Measurements from ENCODE around the gene IP6K2.

DNA sequence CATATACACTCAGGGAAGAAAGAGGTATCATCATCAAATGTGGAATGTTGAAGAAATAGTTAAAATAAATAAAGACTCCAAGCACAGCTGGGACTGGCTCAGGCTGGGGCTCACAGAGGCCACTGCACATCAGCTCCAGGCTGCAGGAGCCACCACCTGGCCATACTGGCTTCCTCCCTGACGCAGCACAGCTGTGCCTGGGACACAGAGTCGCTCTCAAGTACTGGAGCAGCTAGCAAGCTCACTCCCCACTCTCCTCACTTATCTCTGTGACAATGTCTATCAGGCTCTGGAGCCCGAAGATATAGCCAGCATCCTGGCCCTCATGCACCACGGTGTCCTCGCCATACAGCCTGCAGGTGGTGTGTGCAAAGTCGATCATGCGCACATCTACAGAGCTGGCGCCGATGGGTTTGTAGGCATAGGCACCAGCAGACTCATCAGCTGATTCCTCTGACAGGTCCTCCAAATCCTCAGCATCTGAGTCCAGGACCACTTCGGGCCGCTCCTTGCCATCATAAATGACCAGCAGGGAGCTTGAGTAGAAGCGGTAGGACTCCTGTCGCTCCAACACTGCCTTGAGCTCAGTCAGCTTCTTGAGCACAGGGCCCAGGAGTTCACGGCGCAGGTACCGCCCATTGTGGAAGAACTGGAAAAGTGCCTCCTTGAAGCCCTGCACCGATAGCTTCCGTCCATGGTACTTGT, 28.8 kb downstream of the IP6K2 start:
- TF ChIP-seq POLR2A (IDR thresholded peaks at IDR 0.05): no peak
- TF ChIP-seq, protein P1, sequence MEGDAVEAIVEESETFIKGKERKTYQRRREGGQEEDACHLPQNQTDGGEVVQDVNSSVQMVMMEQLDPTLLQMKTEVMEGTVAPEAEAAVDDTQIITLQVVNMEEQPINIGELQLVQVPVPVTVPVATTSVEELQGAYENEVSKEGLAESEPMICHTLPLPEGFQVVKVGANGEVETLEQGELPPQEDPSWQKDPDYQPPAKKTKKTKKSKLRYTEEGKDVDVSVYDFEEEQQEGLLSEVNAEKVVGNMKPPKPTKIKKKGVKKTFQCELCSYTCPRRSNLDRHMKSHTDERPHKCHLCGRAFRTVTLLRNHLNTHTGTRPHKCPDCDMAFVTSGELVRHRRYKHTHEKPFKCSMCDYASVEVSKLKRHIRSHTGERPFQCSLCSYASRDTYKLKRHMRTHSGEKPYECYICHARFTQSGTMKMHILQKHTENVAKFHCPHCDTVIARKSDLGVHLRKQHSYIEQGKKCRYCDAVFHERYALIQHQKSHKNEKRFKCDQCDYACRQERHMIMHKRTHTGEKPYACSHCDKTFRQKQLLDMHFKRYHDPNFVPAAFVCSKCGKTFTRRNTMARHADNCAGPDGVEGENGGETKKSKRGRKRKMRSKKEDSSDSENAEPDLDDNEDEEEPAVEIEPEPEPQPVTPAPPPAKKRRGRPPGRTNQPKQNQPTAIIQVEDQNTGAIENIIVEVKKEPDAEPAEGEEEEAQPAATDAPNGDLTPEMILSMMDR (IDR thresholded peaks at IDR 0.05): no peak

Data from testis (tissue), 2 donors.